ENCODE measurements around the gene IKZF2.
"Not testable (repeated sequence)": the region's sequence is repeated elsewhere in the genome, so short reads cannot be mapped to it uniquely, and the experiment has no call there.

IKZF2 gene

GRCh38 chr2:213057977-213058376 lies 93.4 kb downstream of the IKZF2 start:
- no peak for DNase-seq (ENCODE audit: low read depth in 2 of 2, low spot score in 1 of 2)

- DNase-seq (ENCODE audit: low read depth in 2 of 2, low spot score in 1 of 2) = no peak
Measured at GRCh38 chr2:213046431-213046830, 105.0 kb downstream of the IKZF2 start.

- DNase-seq (ENCODE audit: low read depth in 2 of 2, low spot score in 1 of 2) = no peak
Measured at GRCh38 chr2:213043566-213043965, 107.8 kb downstream of the IKZF2 start.

GRCh38 chr2:213042262-213042661 lies 109.2 kb downstream of the IKZF2 start:
- DNase-seq (ENCODE audit: low read depth in 2 of 2, low spot score in 1 of 2) = no peak

GRCh38 chr2:213036836-213037235 lies 114.6 kb downstream of the IKZF2 start:
- DNase-seq (ENCODE audit: low read depth in 2 of 2, low spot score in 1 of 2) = no peak

GRCh38 chr2:213034585-213034984 lies 116.8 kb downstream of the IKZF2 start:
- DNase-seq (ENCODE audit: low read depth in 2 of 2, low spot score in 1 of 2) = no peak

- DNase-seq (ENCODE audit: low read depth in 2 of 2, low spot score in 1 of 2) = no peak
Measured at GRCh38 chr2:213032607-213033006, 118.8 kb downstream of the IKZF2 start.

- no peak for DNase-seq (ENCODE audit: low read depth in 2 of 2, low spot score in 1 of 2)
Measured at GRCh38 chr2:213022987-213023386, 128.4 kb downstream of the IKZF2 start.

GRCh38 chr2:213021971-213022899 lies 129.2 kb downstream of the IKZF2 start:
- no peak for DNase-seq (ENCODE audit: low read depth in 2 of 2, low spot score in 1 of 2)

GRCh38 chr2:213020913-213021312 lies 130.5 kb downstream of the IKZF2 start:
- not testable (repeated sequence) for DNase-seq (ENCODE audit: low read depth in 2 of 2, low spot score in 1 of 2)

- DNase-seq (ENCODE audit: low read depth in 2 of 2, low spot score in 1 of 2) = no peak
Measured at GRCh38 chr2:213020268-213020667, 131.1 kb downstream of the IKZF2 start.

- DNase-seq (ENCODE audit: low read depth in 2 of 2, low spot score in 1 of 2) = no peak
Measured at GRCh38 chr2:213019368-213019767, 132.0 kb downstream of the IKZF2 start.

- DNase-seq (ENCODE audit: low read depth in 2 of 2, low spot score in 1 of 2) = no peak
Measured at GRCh38 chr2:213018340-213018901, 133.0 kb downstream of the IKZF2 start.

GRCh38 chr2:213017404-213017803 lies 134.0 kb downstream of the IKZF2 start:
- no peak for DNase-seq (ENCODE audit: low read depth in 2 of 2, low spot score in 1 of 2)

GRCh38 chr2:213016984-213017351 lies 134.4 kb downstream of the IKZF2 start:
- DNase-seq (ENCODE audit: low read depth in 2 of 2, low spot score in 1 of 2) = no peak

GRCh38 chr2:213016166-213016983 lies 135.0 kb downstream of the IKZF2 start:
- DNase-seq (ENCODE audit: low read depth in 2 of 2, low spot score in 1 of 2) = no peak

- no peak for DNase-seq (ENCODE audit: low read depth in 2 of 2, low spot score in 1 of 2)
Measured at GRCh38 chr2:213015387-213016165, 135.8 kb downstream of the IKZF2 start.

- no peak for DNase-seq (ENCODE audit: low read depth in 2 of 2, low spot score in 1 of 2)
Measured at GRCh38 chr2:213013979-213014378, 137.4 kb downstream of the IKZF2 start.

- DNase-seq (ENCODE audit: low read depth in 2 of 2, low spot score in 1 of 2) = no peak
Measured at GRCh38 chr2:213011505-213011904, 139.9 kb downstream of the IKZF2 start.

- no peak for DNase-seq (ENCODE audit: low read depth in 2 of 2, low spot score in 1 of 2)
Measured at GRCh38 chr2:213010106-213010779, 141.2 kb downstream of the IKZF2 start.
